Ectodermal cell (in vitro differentiated cells): Measurements from ENCODE around the gene CHURC1.

Source experiments
- H3K27ac ChIP-seq: 2 replicates; pipeline ENCODE4 v1.7.0; 2013; ENCODE audit warnings: mild to moderate bottlenecking, low read depth, low read length; ENCODE audit not compliant: insufficient read depth, poor library complexity, severe bottlenecking
- H3K27me3 ChIP-seq: 2 replicates; pipeline ENCODE4 v1.7.0; 2013; ENCODE audit warnings: mild to moderate bottlenecking, low read length; ENCODE audit not compliant: insufficient read depth, control insufficient read depth, poor library complexity, severe bottlenecking
- H3K36me3 ChIP-seq: one replicate; pipeline ENCODE4 v1.7.0; 2013; ENCODE audit warnings: low read length; ENCODE audit not compliant: control insufficient read depth, insufficient read depth
- H3K4me1 ChIP-seq: one replicate; pipeline ENCODE4 v1.7.0; 2013; ENCODE audit warnings: low read length; ENCODE audit not compliant: control insufficient read depth, insufficient read depth
- H3K4me3 ChIP-seq: 2 replicates; pipeline ENCODE4 v1.7.0; 2013; ENCODE audit warnings: low read depth, low read length, control low read depth; ENCODE audit not compliant: insufficient read depth
- H3K9me3 ChIP-seq: 2 replicates; pipeline ENCODE4 v1.7.0; 2013; ENCODE audit warnings: mild to moderate bottlenecking, low read length, moderate library complexity; ENCODE audit not compliant: control insufficient read depth
- WGBS, 2 experiments: methylation state at CpG; one replicate each; pipeline ENCODE4 v1.1.7; 2013; ENCODE audit warnings: missing lambda C conversion rate in 2 of 2; 5-methylcytosine and 5-hydroxymethylcytosine counted together

CHURC1 gene

DNA sequence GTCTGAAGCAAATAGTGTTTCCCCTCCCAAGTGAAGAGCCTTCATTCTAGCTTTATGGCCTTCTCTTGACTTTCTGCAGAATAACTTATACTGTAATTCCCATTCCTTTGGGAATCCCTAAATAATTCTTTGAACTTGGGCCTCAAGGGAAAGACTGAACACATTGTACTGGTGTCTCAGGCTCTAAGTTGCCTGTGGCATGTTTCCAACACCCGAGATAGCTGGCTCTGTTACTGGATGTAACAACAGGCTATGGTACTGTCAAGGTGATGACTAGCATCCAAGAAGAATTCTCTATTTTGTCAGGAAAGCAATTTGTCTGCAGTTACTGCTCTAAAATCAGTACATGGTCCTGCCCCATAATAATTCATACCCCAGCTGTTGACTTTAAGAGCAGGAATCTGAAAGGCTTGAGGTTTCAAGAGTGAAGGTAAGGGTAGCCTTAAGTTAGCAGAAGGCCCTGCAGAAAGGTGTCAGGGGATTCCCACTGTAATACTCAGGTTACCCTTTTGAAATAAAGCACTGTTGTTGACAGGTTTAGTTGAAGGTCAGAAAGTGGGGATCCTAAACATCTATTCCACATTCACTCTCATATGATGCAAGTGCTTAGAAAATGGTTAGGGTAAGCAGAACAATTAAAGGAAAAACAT lies 23.0 kb downstream of the CHURC1 start:
- no peaks in the 10 kb centered on the region for H3K4me1 ChIP-seq
- no peak overlapping the region for H3K4me3 ChIP-seq
- H3K27me3 ChIP-seq, result no peaks in the 10 kb centered on the region
- H3K9me3 ChIP-seq, result no peaks in the 10 kb centered on the region
- WGBS, 2 experiments, result 96% methylated on average over 1 of the region's 1 CpG
- H3K36me3 ChIP-seq, result no peaks in the 10 kb centered on the region
- H3K27ac ChIP-seq, result no peak overlapping the region

DNA sequence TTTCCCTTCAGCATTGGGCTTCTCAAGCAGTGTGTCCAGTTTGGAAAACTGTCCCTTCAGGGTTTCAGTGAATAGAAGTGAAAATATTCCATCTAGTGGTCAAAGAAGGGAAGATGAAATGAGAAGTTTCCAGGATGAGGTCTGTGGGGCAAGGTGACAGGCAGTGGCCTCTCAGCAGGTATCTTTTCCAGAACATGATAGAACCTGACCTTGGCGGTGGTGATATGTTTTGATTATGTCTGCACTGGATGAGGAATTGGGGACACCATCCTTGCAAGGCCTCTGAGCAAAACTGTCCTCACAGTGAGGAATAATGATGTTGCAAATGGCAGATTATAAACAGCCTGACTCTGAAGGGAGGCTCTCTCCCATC lies 23.6 kb downstream of the CHURC1 start:
- 94 to 98% methylated on average over 1 of the region's 1 CpG for WGBS, 2 experiments
- Histone ChIP-seq H3K27me3 (no peaks in the 10 kb centered on the region), H3K36me3 (no peaks in the 10 kb centered on the region), H3K4me1 (no peaks in the 10 kb centered on the region), H3K9me3 (no peaks in the 10 kb centered on the region), H3K4me3 (no peak overlapping the region), H3K27ac (no peak overlapping the region)

DNA sequence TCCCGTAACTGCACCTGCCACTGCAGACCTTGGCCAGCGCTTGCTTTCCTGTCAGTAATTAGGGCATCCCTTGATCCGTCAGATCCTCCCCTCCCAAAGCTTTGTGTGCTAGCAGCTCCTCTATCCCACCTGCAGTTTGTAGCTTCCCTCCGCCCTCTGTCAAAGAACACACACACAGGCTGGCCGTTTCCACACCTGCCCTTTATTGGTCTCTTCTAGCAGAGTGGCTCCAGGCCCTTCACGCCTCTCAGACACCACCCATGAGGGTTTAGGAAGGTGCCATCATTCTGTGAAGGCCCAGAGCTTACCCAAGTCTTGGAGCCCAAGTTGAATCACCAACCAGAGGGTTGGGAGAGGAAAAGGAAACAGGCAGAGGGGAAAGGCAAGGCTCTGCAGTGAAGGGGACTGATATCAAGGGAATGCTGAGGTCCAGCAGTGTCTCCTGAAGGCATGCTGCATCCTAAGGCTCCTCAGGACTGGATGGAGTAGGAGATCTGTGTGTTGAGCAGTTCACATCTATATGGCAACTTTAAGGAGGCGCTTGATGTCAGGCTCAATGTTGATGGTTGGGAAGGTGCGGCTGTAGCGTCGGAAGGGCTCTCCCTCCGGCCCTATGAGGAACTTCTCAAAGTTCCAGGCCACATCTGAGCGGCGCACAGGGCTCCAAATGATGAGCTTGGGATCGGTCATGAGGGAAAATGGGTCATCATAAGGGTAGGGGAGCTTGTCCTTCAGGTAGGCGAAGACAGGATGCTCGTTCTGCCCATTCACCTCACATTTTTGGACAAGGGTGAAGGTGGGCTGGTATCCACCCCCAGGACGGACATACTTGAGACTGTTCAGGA lies 24.9 kb downstream of the CHURC1 start:
- no peaks in the 10 kb centered on the region for H3K27me3 ChIP-seq
- no peaks in the 10 kb centered on the region for H3K4me1 ChIP-seq
- no peaks in the 10 kb centered on the region for H3K9me3 ChIP-seq
- H3K4me3 ChIP-seq, result no peak overlapping the region
- H3K36me3 ChIP-seq, result no peaks in the 10 kb centered on the region
- 92 to 93% methylated on average over 17 of the region's 17 CpGs for WGBS, 2 experiments
- H3K27ac ChIP-seq, result no peak overlapping the region

DNA sequence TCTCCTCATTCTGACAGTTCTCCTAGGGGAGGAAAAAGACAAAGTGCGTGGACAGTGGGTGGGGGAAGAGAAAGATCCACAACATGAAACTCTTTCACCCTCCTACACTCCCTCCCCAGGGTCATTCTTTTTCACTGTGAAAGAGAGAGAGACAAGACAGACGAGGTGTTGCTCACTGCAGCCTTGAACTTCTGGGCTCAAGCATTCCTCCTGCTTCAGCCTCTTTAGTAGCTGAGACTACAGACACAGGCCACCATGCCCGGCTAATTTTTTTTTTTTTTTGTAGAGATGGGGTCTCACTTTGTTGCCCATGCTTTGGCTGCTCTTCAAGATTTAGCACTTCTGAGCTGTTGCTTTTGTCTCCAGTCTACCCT lies 25.5 kb downstream of the CHURC1 start:
- Histone ChIP-seq H3K27me3 (no peaks in the 10 kb centered on the region), H3K27ac (no peak overlapping the region), H3K9me3 (no peaks in the 10 kb centered on the region), H3K4me1 (no peaks in the 10 kb centered on the region), H3K4me3 (no peak overlapping the region), H3K36me3 (no peaks in the 10 kb centered on the region)
- 89 to 93% methylated on average over 2 to 3 of the region's 3 CpGs for WGBS, 2 experiments

DNA sequence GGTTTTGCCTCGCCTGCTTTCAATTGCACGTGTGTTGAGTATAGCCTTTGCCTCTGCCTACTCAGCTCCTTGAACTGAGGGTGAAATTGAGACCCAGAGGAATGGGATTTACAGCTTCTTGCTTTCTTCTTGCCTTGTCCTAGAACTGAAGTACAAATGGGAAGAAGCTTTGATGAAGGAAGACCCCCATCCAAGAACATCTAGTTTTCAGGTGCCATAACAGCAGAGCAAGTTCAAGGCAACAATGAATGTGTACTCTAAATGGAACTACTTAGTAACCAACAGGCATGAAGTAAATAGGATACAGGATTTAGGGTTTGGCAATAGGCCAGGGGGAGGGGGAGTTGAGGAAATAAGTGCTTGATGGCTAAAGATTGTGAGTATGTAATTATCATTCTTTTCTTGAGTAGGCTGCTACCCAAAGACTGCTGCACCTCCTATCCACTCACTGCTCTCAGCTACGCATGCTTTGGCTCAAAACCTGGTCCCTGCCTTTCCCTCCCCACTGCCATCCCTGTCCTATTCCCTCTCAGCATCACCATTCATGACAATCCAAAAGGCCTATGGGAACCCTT lies 26.2 kb downstream of the CHURC1 start:
- 91 to 92% methylated on average over 3 of the region's 3 CpGs for WGBS, 2 experiments
- Histone ChIP-seq H3K36me3 (no peaks in the 10 kb centered on the region), H3K4me1 (no peaks in the 10 kb centered on the region), H3K27me3 (no peaks in the 10 kb centered on the region), H3K4me3 (no peak overlapping the region), H3K9me3 (no peaks in the 10 kb centered on the region), H3K27ac (no peak overlapping the region)

DNA sequence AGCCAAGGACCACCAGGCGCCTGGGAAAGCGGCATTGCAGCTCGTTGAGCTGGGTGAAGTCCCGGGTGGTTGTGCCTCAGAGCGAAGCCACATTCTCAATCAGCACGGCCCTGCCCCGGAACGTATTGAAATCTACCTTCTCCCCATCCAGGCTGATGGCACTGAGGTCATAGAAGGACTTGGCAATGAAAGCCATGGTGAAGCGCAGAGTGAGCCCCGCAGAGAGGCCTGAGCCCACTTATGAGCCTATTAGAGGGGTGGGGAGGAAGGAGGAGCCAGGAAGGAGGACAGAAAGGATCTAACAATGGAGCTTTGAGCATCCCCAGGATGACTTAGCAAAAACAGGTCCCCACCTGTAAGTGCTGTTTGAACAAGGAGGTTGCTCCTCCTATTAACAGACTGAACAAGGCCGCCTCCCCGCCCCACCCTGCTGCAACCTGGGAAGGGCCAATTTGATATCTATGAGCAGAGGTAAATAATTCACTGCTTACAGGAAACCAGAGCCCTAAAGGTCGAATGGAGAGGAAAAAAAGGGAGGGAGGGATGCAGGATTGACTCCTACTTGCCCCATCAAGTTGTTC lies 28.4 kb downstream of the CHURC1 start, which contains the start of gene GPX2:
TSS of gene GPX2 (minus strand) at position 215 of the 581 bp plus-strand sequence. CDS start at position 196, 19 bp downstream.
- H3K9me3 ChIP-seq, result no peaks in the 10 kb centered on the region
- no peaks in the 10 kb centered on the region for H3K4me1 ChIP-seq
- no peaks in the 10 kb centered on the region for H3K36me3 ChIP-seq
- WGBS, 2 experiments, result 91% methylated on average over 13 of the region's 13 CpGs
- no peak within 1 kb of the TSS for H3K4me3 ChIP-seq
- H3K27me3 ChIP-seq, result no peaks in the 10 kb centered on the region
- no peak within 1 kb of the TSS for H3K27ac ChIP-seq

DNA sequence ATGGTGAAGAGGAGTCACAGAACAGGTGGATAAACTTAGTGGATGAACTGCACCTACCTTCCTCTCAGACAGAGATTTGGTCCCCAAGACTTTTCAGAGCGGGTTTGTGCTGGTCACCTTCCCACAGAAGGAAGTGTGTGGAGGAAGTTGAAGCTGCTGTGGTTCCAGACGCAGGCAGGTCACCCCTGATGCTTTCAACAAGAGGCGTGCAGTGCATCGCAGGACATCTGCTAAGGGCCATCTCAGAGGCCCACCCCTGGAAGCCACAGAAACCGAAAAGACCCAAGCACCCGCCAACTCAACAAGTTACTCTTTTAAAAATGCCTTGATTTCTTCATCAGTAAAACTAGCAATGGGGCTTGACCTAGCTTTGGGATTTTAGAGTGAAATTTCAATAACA lies 29.3 kb downstream of the CHURC1 start:
- Histone ChIP-seq H3K4me1 (no peaks in the 10 kb centered on the region), H3K4me3 (no peak overlapping the region), H3K9me3 (no peaks in the 10 kb centered on the region), H3K27me3 (no peaks in the 10 kb centered on the region), H3K27ac (no peak overlapping the region), H3K36me3 (no peaks in the 10 kb centered on the region)
- 93 to 94% methylated on average over 6 of the region's 6 CpGs for WGBS, 2 experiments

DNA sequence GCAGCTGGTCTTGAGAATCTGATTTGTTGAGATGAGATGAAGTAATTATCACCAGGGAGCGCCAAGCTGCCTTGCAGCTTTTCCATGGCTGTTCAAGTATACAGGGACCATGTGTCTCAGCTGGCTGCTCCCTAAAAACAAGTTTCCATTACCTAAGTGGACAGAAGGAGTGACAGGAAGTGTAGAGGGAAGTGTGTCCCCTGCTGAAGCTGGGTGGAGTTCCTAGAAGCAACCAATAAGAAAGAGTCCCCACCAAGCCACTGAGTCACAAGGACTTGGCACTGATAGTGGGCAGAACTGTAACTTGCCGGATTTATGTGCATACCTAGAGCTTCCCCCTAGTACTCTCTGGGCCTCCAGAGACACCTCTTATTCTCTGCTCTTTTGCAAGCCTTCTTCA lies 29.8 kb downstream of the CHURC1 start:
- Histone ChIP-seq H3K9me3 (no peaks in the 10 kb centered on the region), H3K4me1 (no peaks in the 10 kb centered on the region), H3K4me3 (no peak overlapping the region), H3K27ac (no peak overlapping the region), H3K36me3 (no peaks in the 10 kb centered on the region), H3K27me3 (no peaks in the 10 kb centered on the region)
- WGBS, 2 experiments, result 93 to 94% methylated on average over 2 of the region's 2 CpGs

DNA sequence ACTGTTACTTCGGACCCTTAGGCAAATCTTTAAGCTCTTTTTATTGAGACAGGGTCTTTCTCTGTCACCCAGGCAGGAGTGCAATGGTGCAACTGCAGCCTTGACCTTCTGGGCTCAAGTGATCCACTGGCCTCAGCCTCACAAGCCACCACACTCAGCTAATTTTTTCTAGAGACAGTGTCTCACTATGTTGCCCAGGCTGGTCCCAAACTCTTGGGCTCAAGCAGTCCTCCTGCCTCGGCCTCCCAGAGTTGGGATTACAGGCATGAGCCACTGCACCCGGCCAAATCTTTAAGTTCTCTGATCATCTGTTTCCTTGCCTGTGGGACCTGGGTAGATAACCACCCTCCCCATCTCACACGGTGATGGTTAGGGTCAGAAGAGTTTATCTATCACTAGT lies 30.6 kb downstream of the CHURC1 start:
- no peak overlapping the region for H3K4me3 ChIP-seq
- 94 to 95% methylated on average over 4 of the region's 4 CpGs for WGBS, 2 experiments
- H3K27ac ChIP-seq, result no peak overlapping the region
- no peaks in the 10 kb centered on the region for H3K36me3 ChIP-seq
- no peaks in the 10 kb centered on the region for H3K4me1 ChIP-seq
- H3K9me3 ChIP-seq, result no peaks in the 10 kb centered on the region
- no peaks in the 10 kb centered on the region for H3K27me3 ChIP-seq
